Measurements from ENCODE around the gene OPN4.
"Not testable (repeated sequence)": the region's sequence is repeated elsewhere in the genome, so short reads cannot be mapped to it uniquely, and the experiment has no call there.

OPN4 gene, protein sequence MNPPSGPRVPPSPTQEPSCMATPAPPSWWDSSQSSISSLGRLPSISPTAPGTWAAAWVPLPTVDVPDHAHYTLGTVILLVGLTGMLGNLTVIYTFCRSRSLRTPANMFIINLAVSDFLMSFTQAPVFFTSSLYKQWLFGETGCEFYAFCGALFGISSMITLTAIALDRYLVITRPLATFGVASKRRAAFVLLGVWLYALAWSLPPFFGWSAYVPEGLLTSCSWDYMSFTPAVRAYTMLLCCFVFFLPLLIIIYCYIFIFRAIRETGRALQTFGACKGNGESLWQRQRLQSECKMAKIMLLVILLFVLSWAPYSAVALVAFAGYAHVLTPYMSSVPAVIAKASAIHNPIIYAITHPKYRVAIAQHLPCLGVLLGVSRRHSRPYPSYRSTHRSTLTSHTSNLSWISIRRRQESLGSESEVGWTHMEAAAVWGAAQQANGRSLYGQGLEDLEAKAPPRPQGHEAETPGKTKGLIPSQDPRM

DNA sequence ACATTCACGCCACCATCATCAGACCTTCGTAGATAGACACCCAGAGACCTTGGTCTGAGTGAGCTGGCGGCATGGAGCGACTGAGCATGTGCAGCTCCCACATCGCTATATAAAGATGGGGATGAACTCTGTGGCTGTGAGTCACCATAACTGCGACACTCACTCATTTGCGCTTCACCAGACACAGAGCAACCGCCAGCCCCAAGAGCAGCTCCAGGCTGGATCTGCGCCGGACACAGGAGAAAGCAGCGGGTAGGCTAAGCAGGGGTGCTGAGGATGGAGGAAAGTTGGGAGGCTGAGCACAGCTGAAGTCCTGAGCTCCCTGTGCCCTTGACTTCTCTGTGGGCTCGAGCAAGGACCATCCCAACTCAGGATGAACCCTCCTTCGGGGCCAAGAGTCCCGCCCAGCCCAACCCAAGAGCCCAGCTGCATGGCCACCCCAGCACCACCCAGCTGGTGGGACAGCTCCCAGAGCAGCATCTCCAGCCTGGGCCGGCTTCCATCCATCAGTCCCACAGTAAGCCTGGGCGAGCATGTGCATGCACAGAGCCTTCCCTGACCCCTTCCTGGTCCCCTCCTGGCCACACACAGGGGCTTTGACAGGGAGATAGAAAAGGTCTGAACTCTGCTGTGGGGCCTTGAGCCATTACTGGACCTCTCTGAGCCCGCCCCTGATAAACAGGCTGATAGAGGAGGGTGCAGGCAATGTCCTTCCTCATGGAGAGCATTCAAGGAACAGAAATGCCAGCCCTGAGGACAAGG lies at the start of gene OPN4:
Gene OPN4 (plus strand): TSS at position 137 of the 762 bp plus-strand sequence. CDS start 237 bp downstream, at position 374.
- DNase-seq, result no peak

DNA sequence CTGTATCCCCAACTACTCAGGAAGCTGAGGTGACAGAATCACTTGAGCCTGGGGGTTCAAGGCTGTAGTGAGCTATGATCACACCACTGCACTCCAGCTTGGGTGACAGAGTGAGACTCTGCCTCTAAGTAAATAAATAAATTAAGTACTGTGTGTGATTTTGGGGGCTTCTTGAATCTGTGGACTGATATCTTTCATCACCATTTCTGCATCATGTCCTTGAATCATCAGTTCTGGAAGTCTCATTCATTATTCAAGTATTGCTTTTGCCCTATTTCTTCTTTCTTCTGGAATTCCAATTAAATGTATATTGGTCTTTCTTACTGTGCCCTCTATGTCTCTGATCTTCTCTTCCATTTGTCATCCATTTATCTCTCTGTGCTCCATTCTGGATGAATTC lies 46.7 kb upstream of the OPN4 start:
- DNase-seq, result no peak

DNA sequence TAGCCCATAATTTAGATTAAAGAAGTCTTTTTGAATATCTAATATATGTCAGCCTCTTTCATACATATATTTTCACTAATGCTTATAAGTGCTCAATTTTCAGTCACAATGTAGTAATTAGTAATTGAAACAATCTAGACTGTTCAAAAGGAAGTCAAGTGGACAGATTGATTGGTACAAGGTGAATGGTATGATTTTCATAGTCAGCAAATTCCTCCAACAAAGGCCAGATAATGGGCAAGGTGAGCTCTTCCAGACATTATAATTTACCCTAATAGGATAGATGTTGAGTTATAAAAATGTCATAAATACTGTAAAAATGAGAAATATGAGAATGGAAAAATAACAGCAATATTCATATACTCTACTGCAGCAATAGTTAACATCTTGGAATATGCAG lies 44.4 kb upstream of the OPN4 start:
- no peak for DNase-seq

DNA sequence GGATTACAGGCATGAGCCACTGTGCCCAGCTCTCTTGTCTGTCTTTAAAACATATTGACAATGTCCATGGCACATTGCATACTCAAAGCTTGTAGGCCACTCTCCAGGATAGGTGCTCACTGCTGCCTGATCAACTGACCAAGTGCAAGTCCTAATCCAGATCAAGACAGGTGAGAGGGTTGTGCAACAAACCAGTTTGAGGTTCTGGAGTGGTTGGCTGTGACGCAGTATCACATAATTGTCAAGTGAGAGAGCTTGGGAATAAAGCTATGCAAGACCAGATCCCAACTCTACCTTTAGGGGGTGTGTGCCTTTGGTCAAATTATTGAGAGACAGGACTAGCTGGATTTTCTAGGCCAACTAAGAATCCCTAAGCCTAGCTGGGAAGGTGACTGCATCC lies 43.0 kb upstream of the OPN4 start:
- no peak for DNase-seq

DNA sequence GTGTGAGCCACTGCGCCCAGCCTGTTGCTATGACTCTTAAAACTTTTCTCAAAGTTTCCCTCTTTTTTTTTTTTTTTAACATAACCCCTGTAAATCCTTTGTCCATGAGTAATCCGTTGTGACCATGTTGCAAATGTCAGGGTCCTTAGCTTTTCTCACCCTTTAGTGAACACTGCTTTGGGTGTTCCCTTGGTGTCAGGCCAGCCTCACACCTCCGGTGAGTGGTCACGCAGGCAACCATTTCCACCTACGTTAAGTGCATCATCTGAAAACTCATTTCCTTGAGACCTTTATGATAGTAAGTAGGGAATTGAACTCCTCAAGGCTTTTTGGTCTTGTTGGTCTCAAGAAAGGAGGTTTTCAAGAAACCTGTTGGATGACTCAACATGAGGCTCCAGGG lies 41.3 kb upstream of the OPN4 start:
- DNase-seq, result no peak

DNA sequence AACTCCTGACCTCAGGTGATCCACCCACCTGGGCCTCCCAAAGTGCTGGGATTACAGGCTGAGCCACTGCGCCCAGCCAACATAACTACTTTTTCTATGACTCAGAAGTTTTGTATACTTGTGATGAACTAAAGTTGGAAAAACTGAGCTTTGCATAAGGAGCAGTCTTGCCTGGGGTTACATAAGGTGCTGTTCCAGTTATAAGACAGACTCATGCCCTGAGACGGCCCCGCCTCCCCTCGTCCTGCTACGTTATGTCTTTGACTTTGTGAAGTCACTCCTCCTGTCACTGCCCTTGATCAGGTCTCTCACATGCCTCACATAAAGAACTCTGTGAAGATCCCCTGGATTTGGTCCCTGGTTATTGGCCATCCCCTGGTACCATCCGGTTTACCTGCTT lies 40.4 kb upstream of the OPN4 start:
- no peak for DNase-seq

DNA sequence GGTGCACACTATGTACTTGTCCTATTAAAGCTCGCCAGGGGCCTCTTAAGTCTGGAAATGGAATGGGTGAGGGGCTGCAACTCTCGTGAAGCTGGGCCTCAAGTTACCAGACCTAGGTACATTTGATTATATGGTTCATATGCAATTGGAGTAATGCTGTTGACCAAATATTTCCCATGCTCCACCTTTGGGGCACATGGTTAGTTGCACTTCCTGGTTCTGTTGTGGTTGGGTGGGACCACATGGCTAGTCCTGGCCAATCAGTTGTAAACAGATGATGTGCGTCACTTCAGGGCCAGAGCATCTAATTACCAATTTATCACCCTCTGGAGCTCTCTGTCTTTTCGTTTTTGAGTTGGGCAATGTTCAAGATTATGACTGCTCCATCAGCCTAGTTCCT lies 39.5 kb upstream of the OPN4 start:
- no peak for DNase-seq

DNA sequence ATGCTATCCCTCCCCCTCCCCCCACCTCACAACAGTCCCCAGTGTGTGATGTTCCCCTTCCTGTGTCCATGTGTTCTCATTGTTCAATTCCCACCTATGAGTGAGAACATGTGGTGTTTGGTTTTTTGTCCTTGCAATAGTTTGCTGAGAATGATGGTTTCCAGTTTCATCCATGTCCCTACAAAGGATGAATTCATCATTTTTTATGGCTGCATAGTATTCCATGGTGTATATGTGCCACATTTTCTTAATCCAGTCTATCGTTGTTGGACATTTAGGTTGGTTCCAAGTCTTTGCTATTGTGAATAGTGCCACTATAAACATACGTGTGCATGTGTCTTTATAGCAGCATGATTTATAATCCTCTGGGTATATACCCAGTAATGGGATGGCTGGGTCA lies 37.1 kb upstream of the OPN4 start:
- DNase-seq, result not testable (repeated sequence)

DNA sequence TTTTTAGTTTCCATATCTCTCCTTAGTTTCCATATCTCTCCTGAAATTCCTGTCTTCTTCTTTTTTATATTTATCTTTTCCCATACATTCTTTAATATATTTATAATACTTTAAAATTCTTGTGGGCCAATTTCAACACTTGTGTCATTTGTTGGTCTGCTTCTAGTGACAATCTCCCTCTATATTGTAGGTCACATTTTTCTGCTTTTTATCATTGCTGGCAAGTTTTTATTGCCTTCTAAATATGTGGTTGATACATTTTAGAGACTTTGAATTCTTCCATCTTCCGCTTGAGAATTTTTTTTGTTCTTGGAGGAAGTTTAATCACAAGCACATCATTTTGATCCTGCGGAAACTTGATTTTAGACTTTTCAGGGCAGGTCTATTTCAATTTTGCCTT lies 26.0 kb upstream of the OPN4 start:
- no peak for DNase-seq

DNA sequence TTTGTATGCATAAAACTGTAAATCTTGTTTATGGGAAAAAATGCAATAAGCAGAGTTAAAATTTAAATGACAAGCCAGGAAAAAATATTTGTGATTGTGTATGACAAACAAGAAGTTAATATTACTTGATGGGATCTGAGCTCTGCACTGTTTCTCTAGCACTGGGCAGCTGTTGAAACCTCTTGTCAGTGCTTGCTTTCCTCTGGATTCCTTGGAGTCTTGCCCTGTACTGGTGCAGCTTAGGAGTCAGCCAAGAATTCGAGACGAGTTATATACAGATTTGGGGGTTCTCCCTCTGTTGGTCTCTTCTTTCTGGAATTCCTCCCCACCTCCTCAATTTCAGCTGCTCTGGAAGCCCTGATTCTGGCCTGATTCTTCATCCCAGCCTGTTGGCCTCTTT lies 24.3 kb upstream of the OPN4 start:
- DNase-seq, result no peak

DNA sequence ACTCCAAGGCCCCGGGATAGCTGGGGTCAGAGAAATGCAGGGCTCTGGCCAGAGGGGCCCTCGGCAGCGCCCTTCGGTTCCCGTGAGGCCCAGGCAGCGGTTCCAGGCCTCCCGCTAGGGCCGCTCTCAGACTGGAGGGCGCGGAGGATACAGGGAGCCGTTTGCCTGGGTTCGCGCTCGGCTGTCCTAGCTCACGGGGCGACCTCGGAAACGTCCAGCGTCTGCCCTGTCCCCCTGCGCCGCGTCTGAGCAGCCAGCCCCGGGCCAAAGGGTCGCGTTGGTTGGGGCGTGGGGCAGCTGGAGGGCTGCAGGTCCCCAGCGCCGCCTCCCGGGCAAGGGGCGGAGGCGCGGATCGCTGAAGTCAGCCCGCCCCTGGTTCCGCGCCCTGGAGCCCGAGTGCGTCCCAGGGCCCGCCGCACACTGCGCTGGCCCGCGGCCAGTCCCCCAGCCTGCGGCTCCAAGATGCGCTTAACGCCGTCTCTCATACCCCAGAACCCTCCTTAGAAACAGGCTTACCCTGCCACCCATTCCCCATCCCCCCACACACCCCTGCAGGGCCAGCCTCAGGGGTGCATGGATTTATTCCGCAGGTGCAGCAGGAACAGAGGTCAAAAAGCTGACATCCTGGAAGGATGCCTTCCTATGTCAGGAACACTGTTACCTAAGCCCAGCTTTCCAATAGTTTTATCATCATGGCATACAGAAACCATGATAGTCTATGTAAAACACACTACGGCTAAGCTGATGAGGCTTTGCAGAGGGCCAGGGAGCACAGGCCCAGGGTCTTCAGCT lies 22.1 kb upstream of the OPN4 start:
- no peak for DNase-seq

DNA sequence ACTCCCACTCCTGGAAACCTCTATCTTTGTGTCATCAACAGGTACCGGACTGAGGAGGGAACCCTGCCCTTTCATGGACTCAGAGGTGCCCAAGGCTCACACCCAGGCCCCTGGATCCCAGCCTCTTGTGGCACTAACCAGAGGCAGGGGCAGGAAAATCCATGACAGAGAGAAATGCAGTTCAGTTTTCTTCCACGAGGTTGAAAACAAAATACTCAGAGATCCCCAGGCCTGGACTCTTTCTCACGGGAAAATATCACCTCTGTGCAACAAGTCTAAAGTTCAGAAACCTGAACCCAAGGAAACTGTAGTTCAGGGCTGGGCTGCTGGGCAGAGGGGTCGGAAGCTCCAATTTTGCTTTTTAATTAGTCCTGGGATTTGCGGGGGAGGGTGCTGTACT lies 21.4 kb upstream of the OPN4 start:
- DNase-seq, result no peak

DNA sequence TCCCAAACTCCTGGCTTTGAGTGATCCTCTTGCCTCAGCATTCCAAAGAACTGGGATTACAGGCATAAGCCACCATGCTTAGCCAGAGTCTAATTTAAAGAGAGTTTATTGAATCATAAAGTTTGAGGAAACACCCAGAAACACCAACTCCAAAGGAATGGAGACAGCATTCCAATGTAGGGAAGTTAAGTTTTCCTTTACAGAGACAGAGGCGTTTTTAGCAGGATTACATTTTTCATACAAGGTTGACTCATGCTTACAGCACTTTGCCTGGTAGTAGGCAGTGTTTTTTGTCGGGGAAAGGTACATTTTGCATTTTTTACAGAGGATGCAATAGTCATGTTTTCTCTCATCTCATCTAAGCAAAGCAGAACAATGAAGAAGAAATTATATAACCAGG lies 18.9 kb upstream of the OPN4 start:
- DNase-seq, result no peak

DNA sequence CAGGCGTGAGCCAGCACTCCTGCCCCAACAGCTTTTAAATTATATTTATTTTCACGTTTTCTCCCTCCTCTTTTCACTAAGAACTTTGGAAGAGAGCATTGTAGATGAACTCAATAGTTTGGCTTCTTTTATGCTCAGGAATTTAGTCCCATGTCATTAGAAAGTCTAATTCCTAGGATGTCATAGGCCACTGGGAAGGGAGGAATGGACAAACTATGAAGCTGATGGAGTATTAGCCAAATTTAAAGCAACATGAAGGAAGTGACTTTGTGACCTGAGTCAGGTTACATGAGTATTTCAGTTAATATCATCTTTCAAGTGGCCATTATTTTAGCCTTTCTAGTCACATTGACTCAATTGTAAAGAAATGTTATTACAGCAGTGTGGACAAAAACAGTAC lies 18.0 kb upstream of the OPN4 start:
- DNase-seq, result no peak

DNA sequence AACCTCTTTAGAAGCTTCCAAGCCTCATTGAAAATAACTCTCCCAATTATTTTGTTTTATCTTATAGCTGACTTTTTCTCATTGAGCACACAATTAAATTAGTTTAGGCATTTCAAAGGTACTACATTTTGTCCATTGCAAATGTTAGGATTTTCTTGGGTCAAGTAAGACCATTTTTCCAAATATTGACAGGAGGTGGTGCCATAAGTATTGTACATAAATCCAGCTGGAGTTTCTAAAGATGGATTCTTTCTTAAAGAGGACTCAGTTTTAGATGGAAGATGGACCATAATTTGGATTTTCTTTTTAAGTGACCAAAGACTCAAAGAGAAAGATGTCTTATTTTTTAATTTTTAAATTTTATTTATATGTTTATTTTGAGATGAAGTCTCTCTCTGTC lies 12.3 kb upstream of the OPN4 start:
- no peak for DNase-seq

DNA sequence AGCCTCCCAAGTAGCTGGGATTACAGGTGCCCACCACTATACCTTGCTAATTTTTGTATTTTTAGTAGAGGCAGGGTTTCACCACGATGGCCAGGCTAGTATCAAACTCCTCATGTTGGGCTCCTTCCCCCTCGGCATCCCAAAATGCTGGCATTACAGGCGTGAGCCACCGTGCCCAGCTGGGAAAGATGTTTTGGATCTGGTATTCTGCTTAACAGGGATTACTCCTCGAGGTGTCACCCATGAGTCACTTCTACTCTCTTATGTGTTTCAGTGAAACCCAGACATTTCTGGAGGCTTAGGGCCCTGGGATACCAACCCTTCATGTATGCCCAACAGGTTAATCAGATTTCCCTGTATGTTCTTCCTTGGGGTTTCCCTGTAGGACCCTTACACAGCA lies 11.8 kb upstream of the OPN4 start:
- no peak for DNase-seq

DNA sequence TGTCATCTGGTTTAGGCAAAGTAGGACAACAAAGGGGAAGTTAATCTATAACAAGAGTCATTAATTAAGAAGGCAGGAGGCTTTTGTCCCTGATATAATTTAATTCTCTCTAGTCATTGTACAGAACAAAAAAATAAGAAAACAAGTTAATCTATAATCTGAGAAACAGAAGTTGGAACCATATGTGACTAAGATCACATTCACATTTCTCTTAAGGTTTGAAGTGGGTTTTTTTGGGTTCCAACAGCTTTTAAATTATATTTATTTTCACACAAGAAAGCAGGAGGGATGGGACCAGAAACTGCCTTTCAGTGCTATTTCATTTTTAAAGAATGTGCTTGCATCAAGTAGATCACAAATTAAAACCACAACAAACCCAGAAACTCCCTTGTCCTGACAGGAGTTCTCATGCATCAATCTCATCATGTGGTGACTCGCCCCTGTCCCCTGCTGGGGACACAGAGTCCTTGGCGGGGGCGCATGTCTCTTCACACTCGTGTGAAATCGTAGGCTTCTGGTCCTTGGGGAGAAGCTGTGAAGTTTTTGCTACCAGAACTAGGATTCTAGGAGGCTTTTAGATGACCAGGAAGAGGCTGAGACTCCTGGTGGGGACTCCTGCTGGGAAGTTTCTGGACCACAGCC lies 10.1 kb upstream of the OPN4 start:
- DNase-seq, result no peak

DNA sequence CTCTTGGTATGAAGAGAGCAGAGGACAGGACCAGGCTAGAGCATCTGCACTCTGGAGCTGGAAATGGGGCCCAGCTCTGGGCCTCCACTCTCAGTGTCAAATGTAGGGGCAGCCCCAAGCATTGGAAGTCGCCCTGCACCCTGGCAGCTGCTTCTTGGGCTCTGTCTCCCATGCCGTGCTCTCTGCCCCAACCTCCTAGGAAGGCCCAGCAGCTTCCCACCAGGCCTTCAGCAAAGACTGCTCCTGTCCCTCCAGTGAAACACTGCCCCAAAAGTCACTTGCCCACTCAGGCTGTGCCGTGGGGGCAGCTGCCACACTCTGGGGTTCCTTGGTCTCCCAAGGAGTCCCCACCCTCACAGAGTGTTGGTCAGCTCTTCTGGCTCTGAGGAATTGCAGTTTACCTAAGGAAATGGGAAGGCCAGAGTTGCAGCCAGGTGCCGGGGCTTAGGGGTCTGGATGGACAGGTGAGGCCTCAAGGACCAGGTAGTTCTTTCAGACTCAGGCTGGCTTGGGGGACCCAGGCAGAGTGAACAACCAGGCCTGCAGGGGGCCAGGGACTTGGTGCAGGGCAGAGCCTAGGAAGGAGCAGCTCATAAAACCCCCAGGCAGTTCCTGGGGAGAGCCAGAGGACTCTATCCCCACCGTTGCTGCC lies 9.4 kb upstream of the OPN4 start:
- no peak for DNase-seq

DNA sequence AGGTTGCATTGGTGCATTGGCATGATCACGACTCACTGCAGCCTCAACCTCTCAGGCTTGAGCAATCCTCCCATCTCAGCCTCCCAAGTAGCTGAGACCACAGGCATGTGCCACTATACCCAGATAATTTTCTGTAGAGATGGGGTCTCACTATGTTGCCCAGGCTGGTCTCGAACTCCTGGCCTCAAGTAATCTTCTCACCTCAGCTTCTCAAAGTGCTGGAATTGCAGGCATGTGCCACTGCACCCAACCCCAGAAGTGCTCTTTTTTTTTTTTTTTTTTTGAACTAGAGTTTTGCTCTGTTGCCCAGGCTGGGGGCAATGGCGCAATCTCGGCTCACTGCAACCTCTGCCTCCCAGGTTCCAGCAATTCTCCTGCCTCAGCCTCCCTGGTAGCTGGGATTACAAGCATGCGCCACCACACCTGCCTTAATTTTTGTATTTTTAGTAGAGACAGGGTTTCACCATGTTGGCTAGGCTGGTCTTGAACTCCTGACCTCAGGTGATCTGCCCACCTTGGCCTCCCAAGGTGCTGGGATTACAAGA lies 8.7 kb upstream of the OPN4 start:
- DNase-seq, result not testable (repeated sequence)

DNA sequence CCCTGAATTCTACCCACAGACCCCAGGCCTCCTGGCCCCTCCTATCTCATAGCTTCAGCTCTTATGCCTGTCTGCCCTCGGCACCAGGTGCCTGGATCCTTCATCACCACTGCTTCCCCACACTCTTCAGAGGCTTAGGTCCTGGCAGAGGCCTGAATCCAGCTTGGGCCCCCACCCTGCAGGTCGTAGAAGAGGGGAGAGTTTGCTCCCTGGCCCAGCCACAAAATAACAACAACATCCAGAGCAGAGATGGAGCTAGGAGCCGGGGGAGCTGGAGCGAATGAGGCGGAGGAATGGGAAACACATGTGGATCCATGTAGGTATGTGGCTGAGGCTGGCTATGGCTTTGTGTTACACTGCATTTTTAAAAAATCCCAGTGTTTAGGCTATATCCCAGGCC lies 7.8 kb upstream of the OPN4 start:
- no peak for DNase-seq

DNA sequence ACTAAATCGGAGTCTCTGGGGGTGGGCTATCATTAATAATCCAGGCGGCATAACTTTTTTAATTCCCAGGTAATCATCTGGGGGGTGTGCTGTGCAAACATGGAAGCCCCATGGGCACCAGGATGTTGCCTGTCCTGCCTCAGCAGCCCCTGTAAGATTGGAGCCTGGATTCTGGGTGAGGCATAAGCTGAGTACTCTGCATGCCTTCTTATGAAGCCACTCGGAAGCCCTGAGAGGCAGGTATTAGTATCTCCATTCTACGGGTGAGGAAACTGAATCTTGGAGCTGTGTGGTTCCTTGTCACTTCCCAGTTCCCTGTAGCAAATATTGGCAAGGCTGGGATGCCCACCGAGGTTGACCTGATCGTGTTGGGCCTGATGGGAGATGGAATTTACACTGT lies 7.4 kb upstream of the OPN4 start:
- DNase-seq, result no peak
